H9 (cell line): ENCODE measurements around the gene MPHOSPH10. TPM values are rescaled to one million over a fixed set of nuclear protein-coding genes. Genes with fewer than 3 reads are reported as not detected.
A peak's percentile ranks its signal among the peaks of the same experiment; 100 is the strongest.
"Not testable (repeated sequence)": the region's sequence is repeated elsewhere in the genome, so short reads cannot be mapped to it uniquely, and the experiment has no call there.

Source experiments
- DNase-seq: peaks from one replicate; pipeline ENCODE4 v3.0.0-alpha.2; 2017
- H2AFZ ChIP-seq: one replicate; pipeline ENCODE4 v1.6.1; 2013; ENCODE audit warnings: mild to moderate bottlenecking, low read length, control low read depth, moderate library complexity
- H2AK5ac ChIP-seq: 2 replicates; pipeline ENCODE4 v1.6.1; 2013; ENCODE audit warnings: low read length, control low read depth, mixed read lengths; ENCODE audit not compliant: insufficient read length
- H2BK120ac ChIP-seq: one replicate; pipeline ENCODE4 v1.6.1; 2013; ENCODE audit warnings: low read depth, mild to moderate bottlenecking, low read length, control low read depth, inconsistent platforms; ENCODE audit not compliant: poor library complexity, severe bottlenecking
- H2BK12ac ChIP-seq: 2 replicates; pipeline ENCODE4 v1.6.1; 2013; ENCODE audit warnings: low read length, control low read depth, mixed read lengths, low read depth; ENCODE audit not compliant: insufficient read length
- H2BK15ac ChIP-seq: 2 replicates; pipeline ENCODE4 v1.6.1; 2013; ENCODE audit warnings: low read depth, low read length, control low read depth
- H2BK20ac ChIP-seq: one replicate; pipeline ENCODE4 v1.6.1; 2013; ENCODE audit warnings: low read depth, mild to moderate bottlenecking, low read length, control low read depth, inconsistent platforms; ENCODE audit not compliant: poor library complexity, severe bottlenecking
- H2BK5ac ChIP-seq: 2 replicates; pipeline ENCODE4 v1.6.1; 2013; ENCODE audit warnings: low read length, control low read depth, mixed read lengths; ENCODE audit not compliant: insufficient read length
- H3K14ac ChIP-seq: 2 replicates; pipeline ENCODE4 v1.6.1; 2013; ENCODE audit warnings: low read length, control low read depth; ENCODE audit not compliant: insufficient read depth
- H3K18ac ChIP-seq: 2 replicates; pipeline ENCODE4 v1.6.1; 2013; ENCODE audit warnings: low read depth, mild to moderate bottlenecking, mixed read lengths, low read length, control low read depth; ENCODE audit not compliant: insufficient read length
- H3K23ac ChIP-seq: 2 replicates; pipeline ENCODE4 v1.6.1; 2013; ENCODE audit warnings: low read length, control low read depth, mixed read lengths, low read depth; ENCODE audit not compliant: insufficient read length
- H3K23me2 ChIP-seq: 2 replicates; pipeline ENCODE4 v1.6.1; 2013; ENCODE audit warnings: low read depth, mild to moderate bottlenecking, mixed read lengths, low read length, control low read depth; ENCODE audit not compliant: insufficient read length, poor library complexity, severe bottlenecking
- H3K27ac ChIP-seq: 2 replicates; pipeline ENCODE4 v1.5.1; 2013; ENCODE audit warnings: low read length, control low read depth, mixed read lengths, low read depth; ENCODE audit not compliant: insufficient read length
- H3K27me3 ChIP-seq: 2 replicates; pipeline ENCODE4 v1.6.1; 2013; ENCODE audit warnings: low read length, control low read depth, inconsistent platforms; ENCODE audit not compliant: insufficient read depth
- H3K4ac ChIP-seq: 2 replicates; pipeline ENCODE4 v1.6.1; 2013; ENCODE audit warnings: low read depth, mild to moderate bottlenecking, control low read depth, inconsistent platforms, low read length, moderate library complexity
- H3K4me1 ChIP-seq: 2 replicates; pipeline ENCODE4 v1.6.1; 2013; ENCODE audit warnings: low read length, control low read depth, inconsistent platforms; ENCODE audit not compliant: insufficient read depth
- H3K4me2 ChIP-seq: 2 replicates; pipeline ENCODE4 v1.6.1; 2013; ENCODE audit warnings: low read length, control low read depth, mixed read lengths; ENCODE audit not compliant: insufficient read length, insufficient read depth
- H3K56ac ChIP-seq: 2 replicates; pipeline ENCODE4 v1.6.1; 2013; ENCODE audit warnings: low read depth, mild to moderate bottlenecking, mixed read lengths, low read length, control low read depth; ENCODE audit not compliant: insufficient read length
- H3K79me1 ChIP-seq: 2 replicates; pipeline ENCODE4 v1.6.1; 2013; ENCODE audit warnings: low read depth, mild to moderate bottlenecking, moderate library complexity, low read length, control low read depth, inconsistent platforms; ENCODE audit not compliant: insufficient read depth, poor library complexity, severe bottlenecking
- H3K79me2 ChIP-seq: 2 replicates; pipeline ENCODE4 v1.6.1; 2013; ENCODE audit warnings: low read length, control low read depth, inconsistent platforms; ENCODE audit not compliant: insufficient read depth
- H3K9ac ChIP-seq: 2 replicates; pipeline ENCODE4 v1.6.1; 2013; ENCODE audit warnings: low read length, control low read depth, mixed read lengths; ENCODE audit not compliant: insufficient read length; ENCODE audit errors: extremely low read depth
- H3K9me3 ChIP-seq: one replicate; pipeline ENCODE4 v1.6.1; 2013; ENCODE audit warnings: low read depth, low read length, inconsistent platforms; ENCODE audit not compliant: control insufficient read depth
- H3T11ph ChIP-seq: one replicate; pipeline ENCODE4 v1.6.1; 2013; ENCODE audit warnings: mild to moderate bottlenecking, low read length, control low read depth, inconsistent platforms
- H4K20me1 ChIP-seq: one replicate; pipeline ENCODE4 v1.6.1; 2013; ENCODE audit not compliant: control insufficient read depth, insufficient read length, insufficient read depth
- H4K5ac ChIP-seq: 2 replicates; pipeline ENCODE4 v1.6.1; 2013; ENCODE audit warnings: low read depth, mild to moderate bottlenecking, mixed read lengths, low read length, control low read depth; ENCODE audit not compliant: insufficient read length
- H4K8ac ChIP-seq: replicated peaks from 2 replicates; pipeline ENCODE4 v1.6.1; 2013; ENCODE audit warnings: low read length, control low read depth, mixed read lengths, low read depth; ENCODE audit not compliant: insufficient read length
- H4K91ac ChIP-seq: 2 replicates; pipeline ENCODE4 v1.6.1; 2013; ENCODE audit warnings: low read depth, mild to moderate bottlenecking, moderate library complexity, mixed read lengths, low read length, control low read depth; ENCODE audit not compliant: insufficient read length
- H3K27ac Mint-ChIP-seq, 3 experiments: 2 replicates in 2 of 3; 3 replicates in 1 of 3; pipeline ENCODE4 v1.8.0; 2020 to 2021; ENCODE audit warnings: mixed read lengths in 3 of 3, mild to moderate bottlenecking in 1 of 3, moderate library complexity in 1 of 3
- H3K27me3 Mint-ChIP-seq: 2 replicates; pipeline ENCODE4 v1.8.0; 2021; ENCODE audit warnings: low read depth, mild to moderate bottlenecking, moderate library complexity, mixed read lengths
- H3K36me3 Mint-ChIP-seq, 3 experiments: 2 replicates in 2 of 3; 3 replicates in 1 of 3; pipeline ENCODE4 v1.8.0; 2020 to 2021; ENCODE audit warnings: low read depth in 3 of 3, mixed read lengths in 3 of 3; ENCODE audit not compliant: insufficient read depth in 1 of 3
- H3K4me1 Mint-ChIP-seq, 2 experiments: 2 replicates each; pipeline ENCODE4 v1.8.0; 2020; ENCODE audit warnings: mixed read lengths in 2 of 2
- H3K4me3 Mint-ChIP-seq, 2 experiments: 2 replicates in 1 of 2; 3 replicates in 1 of 2; pipeline ENCODE4 v1.8.0; 2020 to 2021; ENCODE audit warnings: mild to moderate bottlenecking in 2 of 2, mixed read lengths in 2 of 2, moderate library complexity in 1 of 2
- H3K9me3 Mint-ChIP-seq, 2 experiments: 2 replicates in 1 of 2; 3 replicates in 1 of 2; pipeline ENCODE4 v1.8.0; 2020; ENCODE audit warnings: mild to moderate bottlenecking in 2 of 2, mixed read lengths in 2 of 2, moderate library complexity in 1 of 2
- CTCF ChIP-seq: fragments of 200-600 bp; sonication (generic); conservative IDR thresholded peaks from 3 replicates; pipeline ENCODE4 v1.8.0; 2021; ENCODE audit warnings: antibody characterized with exemption, mild to moderate bottlenecking
- whole genome bisulfite sequencing: extraction: QIAGEN DNeasy Blood & Tissue Kit; methylation state at CpG from one replicate; pipeline ENCODE4 v1.1.7; 2013; ENCODE audit warnings: missing lambda C conversion rate, low lambda C conversion rate, mixed read lengths; ENCODE audit not compliant: insufficient read length; ENCODE audit errors: extremely low coverage; 5-methylcytosine and 5-hydroxymethylcytosine counted together
- total RNA-seq: library from RNA; stranded (reverse); gene quantifications from 2 replicates; pipeline ENCODE4 v1.2.1, GENCODE V29; 2021

The MPHOSPH10 gene
- total RNA-seq, 1 experiment from 2014 or later, result 42.1 TPM

DNA sequence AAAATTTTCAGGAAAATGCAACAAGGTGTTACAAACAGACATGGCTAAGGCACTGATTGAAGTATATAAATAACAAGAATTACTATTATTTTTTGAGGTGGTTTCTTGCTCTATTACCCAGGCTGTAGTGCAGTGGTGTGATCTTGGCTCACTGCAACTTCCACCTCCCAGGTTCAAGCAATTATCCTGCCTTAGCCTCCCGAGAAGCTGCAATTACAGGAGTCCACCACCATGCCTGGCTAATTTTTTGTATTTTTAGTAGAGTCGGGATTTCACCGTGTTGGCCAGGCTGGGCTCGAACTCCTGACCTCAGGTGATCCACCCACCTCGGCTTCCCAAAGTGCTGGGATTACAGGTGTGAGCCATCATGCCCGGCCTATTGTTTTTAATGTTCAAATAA is 24.0 kb upstream of the MPHOSPH10 start:
- not testable (repeated sequence) for H2BK120ac ChIP-seq, H3K36me3 Mint-ChIP-seq, H3K27ac ChIP-seq, H3K27me3 ChIP-seq, H3K4me2 ChIP-seq, H3K4me1 ChIP-seq, H3K79me1 ChIP-seq, H4K91ac ChIP-seq, H4K20me1 ChIP-seq, H3K14ac ChIP-seq, H3K4ac ChIP-seq, H2BK5ac ChIP-seq, H2AFZ ChIP-seq, H3K9ac ChIP-seq, H4K5ac ChIP-seq, H3K9me3 Mint-ChIP-seq, H4K8ac ChIP-seq, H3K27ac Mint-ChIP-seq, H3K9me3 ChIP-seq, H3K79me2 ChIP-seq, DNase-seq, H3K23me2 ChIP-seq, H3K56ac ChIP-seq, H2BK12ac ChIP-seq, H2AK5ac ChIP-seq, H3K4me3 Mint-ChIP-seq, H3T11ph ChIP-seq, H3K27me3 Mint-ChIP-seq, H3K18ac ChIP-seq, H3K23ac ChIP-seq, H2BK15ac ChIP-seq, H2BK20ac ChIP-seq
- no CpG with 5 or more reads among the region's 6 CpGs for WGBS
- peak; percentile 29; the same call in 1 of the 3 replicates for TF ChIP-seq CTCF
- H3K4me1 Mint-ChIP-seq, result peaks cover 20 to 21% of the 10 kb centered on the region in 2 experiments
